Spleen (tissue), 11 donors: ENCODE data around the gene MAG. TPM values are rescaled to one million over a fixed set of nuclear protein-coding genes. Genes with fewer than 3 reads are reported as not detected.

Experiments
- DNase-seq: peaks from one replicate; pipeline ENCODE4 v3.0.0-alpha.2; 2020
- H3K27ac ChIP-seq, 8 donors: fragments of 200-600 bp; sonication (generic) in 7 of 8; 1 replicate in 4 of 8; 2 replicates in 4 of 8; pipeline versions ENCODE4 v1.5.0 to v1.8.0; 2016 to 2021; ENCODE audit warnings: inconsistent platforms in 4 of 8, mild to moderate bottlenecking in 4 of 8, moderate library complexity in 1 of 8
- H3K27me3 ChIP-seq, 7 donors: fragments of 200-600 bp; sonication (generic) in 6 of 7; replicated peaks in 1 of 7; 1 replicate in 4 of 7; 2 replicates in 3 of 7; pipeline versions ENCODE4 v1.5.0 to v1.8.0; 2016 to 2021; ENCODE audit warnings: inconsistent platforms in 3 of 7, mild to moderate bottlenecking in 1 of 7
- H3K36me3 ChIP-seq, 6 donors: fragments of 200-600 bp; sonication (generic) in 5 of 6; 1 replicate in 4 of 6; 2 replicates in 2 of 6; pipeline versions ENCODE4 v1.5.0 to v1.8.0; 2016 to 2021; ENCODE audit warnings: inconsistent platforms in 2 of 6
- H3K4me1 ChIP-seq, 6 donors: fragments of 200-600 bp; sonication (generic) in 5 of 6; 1 replicate in 3 of 6; 2 replicates in 3 of 6; pipeline versions ENCODE4 v1.5.0 to v1.8.0; 2016 to 2021; ENCODE audit warnings: inconsistent platforms in 3 of 6
- H3K4me3 ChIP-seq, 8 donors: fragments of 200-600 bp; sonication (generic) in 7 of 8; 1 replicate in 4 of 8; 2 replicates in 4 of 8; pipeline versions ENCODE4 v1.5.0 to v1.8.0; 2016 to 2021; ENCODE audit warnings: inconsistent platforms in 4 of 8, mild to moderate bottlenecking in 4 of 8, moderate library complexity in 2 of 8
- H3K9me3 ChIP-seq, 8 donors: fragments of 200-600 bp; sonication (generic) in 7 of 8; 1 replicate in 4 of 8; 2 replicates in 4 of 8; pipeline versions ENCODE4 v1.5.0 to v1.8.0; 2016 to 2021; ENCODE audit warnings: inconsistent platforms in 4 of 8
- CTCF ChIP-seq, 11 experiments: fragments of 200-600 bp in 7 of 11; fragments of 450-650 bp in 4 of 11; sonication (generic) in 4 of 11; IDR thresholded peaks in 8 of 11; conservative IDR thresholded peaks in 3 of 11; 1 replicate in 7 of 11; 2 replicates in 4 of 11; pipeline versions ENCODE4 v1.4.0 to v1.8.0; 2016 to 2021; ENCODE audit warnings: antibody characterized with exemption in 11 of 11, inconsistent platforms in 4 of 11, mild to moderate bottlenecking in 1 of 11
- POLR2A ChIP-seq, 3 donors: fragments of 450-650 bp; IDR thresholded peaks; one replicate each; pipeline ENCODE4 v1.5.1; 2017; ENCODE audit warnings: antibody characterized with exemption in 3 of 3, mild to moderate bottlenecking in 1 of 3
- POLR2AphosphoS5 ChIP-seq, 3 donors: sonication (generic); formaldehyde crosslinking; IDR thresholded peaks; one replicate each; pipeline ENCODE4 v1.5.1; 2017; ENCODE audit warnings: antibody characterized with exemption in 3 of 3
- WGBS, 5 donors: extraction: QIAGEN DNeasy Blood & Tissue Kit in 3 of 5; methylation state at CpG; one replicate each; pipeline versions ENCODE4 v1.1.5 to v1.1.7; 2013 to 2018; 5-methylcytosine and 5-hydroxymethylcytosine counted together
- intact Hi-C: fragments of 100-400 bp; cut with DNase I; formaldehyde crosslinking; loops from one replicate; pipeline ENCODE4 v1.15.0; 2023; ENCODE audit warnings: low total_unique reads
- polyA plus RNA-seq, 3 donors: library from polyadenylated mRNA; stranded (reverse); fragments of 200-250 nt; gene quantifications; one replicate each; pipeline ENCODE4 v1.2.1, GENCODE V29; 2013
- total RNA-seq, 7 donors: library from RNA; depleted of rRNA in 3 of 7; stranded (reverse); fragments of >200 nt in 3 of 7; fragmentation: NEBNext Ultra II Directional in 4 of 7; extraction: Animal tissue kit (Norgen Biotek cat#: 25700) in 4 of 7; gene quantifications; one replicate each; pipeline versions ENCODE4 v1.1.0 to v1.2.1, GENCODE V29; 2016 to 2021
- donor health status: healthy with polysubstance abuse.
- donor health status: DM: no; HTN: no; CAD: no; lungs with moderate emphysema.
- donor health status: DM: no; HTN: no; CAD: no.
- donor health status: Bipolar disorder and iron deficiency.
- donor health status: healthy.
- donor health status: DM: no; HTN: no; CAD: no.
- donor health status: DM: yes; HTN: yes; CAD: no.

MAG gene
- total and polyA plus RNA-seq, 10 donors, result 0.07 to 55.2 (median 0.38) TPM; not detected in 2

- TF ChIP-seq POLR2A (IDR thresholded peaks at IDR 0.05) (no peak), POLR2AphosphoS5 (IDR thresholded peaks at IDR 0.05) (peak in 2 of 3 donors; percentile 45 to 58)
- H3K27me3 ChIP-seq, result no peaks in the 10 kb centered on the region
- DNase-seq, result peak; percentile 53
- peaks cover 0 to 33% (median 0%) of the 10 kb centered on the region in 6 donors for H3K36me3 ChIP-seq
- peaks cover 12 to 45% (median 37%) of the 10 kb centered on the region in 6 donors for H3K4me1 ChIP-seq
- peak overlapping the region in 5 of 8 donors; percentile 1 to 97 (median 36) for H3K27ac ChIP-seq
- intact Hi-C loops, result loop anchor here (5.0 kb wide), 1 partner anchor 112 kb away; the partner anchor contains the start of gene FXYD5
- WGBS, 5 donors, result 65 to 80% (median 67%) methylated on average over 5 to 7 of the region's 7 CpGs
- no peaks in the 10 kb centered on the region for H3K9me3 ChIP-seq
- H3K4me3 ChIP-seq, result no peak overlapping the region
Observed at GRCh38 chr19:35264268-35265125, 27.5 kb upstream of the MAG start.

- TF ChIP-seq POLR2AphosphoS5 (IDR thresholded peaks at IDR 0.05) (peak in 2 of 3 donors; percentile 35 to 36), CTCF (IDR thresholded peaks at IDR 0.05 in 8 of 11, conservative IDR thresholded peaks at IDR 0.05 in 3 of 11) (no peak)
- intact Hi-C loops, result loop anchor here (5.0 kb wide), 1 partner anchor 113 kb away; the partner anchor contains the start of gene FXYD5
- H3K4me1 ChIP-seq, result peaks cover 19 to 53% (median 45%) of the 10 kb centered on the region in 6 donors
Observed at GRCh38 chr19:35265126-35265899, 26.6 kb upstream of the MAG start.

GRCh38 chr19:35265900-35266519 is 26.0 kb upstream of the MAG start:
- intact Hi-C loops, result loop anchor here (5.0 kb wide), 1 partner anchor 114 kb away; the partner anchor contains the start of gene FXYD5
- TF ChIP-seq CTCF (IDR thresholded peaks at IDR 0.05 in 8 of 11, conservative IDR thresholded peaks at IDR 0.05 in 3 of 11), result no peak
- peak in 1 of 3 donors; percentile 11 for TF ChIP-seq POLR2AphosphoS5 (IDR thresholded peaks at IDR 0.05)
- H3K27ac ChIP-seq, result peak overlapping the region in 5 of 8 donors; percentile 16 to 97 (median 28)
- 79 to 93% (median 89%) methylated on average over 9 to 10 of the region's 10 CpGs for WGBS, 5 donors
- H3K4me1 ChIP-seq, result peaks cover 19 to 59% (median 50%) of the 10 kb centered on the region in 6 donors
- H3K36me3 ChIP-seq, result peaks cover 0 to 47% (median 8%) of the 10 kb centered on the region in 6 donors
- DNase-seq, result no peak
- H3K27me3 ChIP-seq, result no peaks in the 10 kb centered on the region
- H3K9me3 ChIP-seq, result no peaks in the 10 kb centered on the region
- H3K4me3 ChIP-seq, result peak overlapping the region in 1 of 8 donors; percentile 90

More at GRCh38 chr19:35265126-35265899, 26.6 kb upstream of the MAG start:
- DNase-seq, result peak; percentile 74
- Histone ChIP-seq H3K9me3 (no peaks in the 10 kb centered on the region), H3K27ac (peak overlapping the region in 6 of 8 donors; percentile 16 to 97 (median 32)), H3K4me3 (no peak overlapping the region), H3K27me3 (no peaks in the 10 kb centered on the region), H3K36me3 (peaks cover 0 to 40% (median under 1%) of the 10 kb centered on the region in 6 donors)
- 50 to 71% (median 60%) methylated on average over 6 of the region's 6 CpGs for WGBS, 5 donors
